ENCODE results near the gene ARHGAP4.

- TF ChIP-seq CTCF (IDR thresholded peaks at IDR 0.05; ENCODE audit: extremely low read depth in 1 of 2, insufficient read depth in 1 of 2, low read depth in 1 of 2, low read length in 2 of 2): no peak
- TF ChIP-seq MYC (IDR thresholded peaks at IDR 0.05; ENCODE audit: low read depth, low read length): no peak
- TF ChIP-seq EZH2 (IDR thresholded peaks at IDR 0.05; ENCODE audit: borderline replicate concordance, low read depth, low read length, severe bottlenecking): no peak
- no peak for TF ChIP-seq POLR2A (IDR thresholded peaks at IDR 0.05; ENCODE audit: low read depth, low read length)
- TF ChIP-seq POLR2AphosphoS5 (IDR thresholded peaks at IDR 0.05; ENCODE audit: insufficient read depth, low read depth, low read length): no peak
- TF ChIP-seq GATA2 (IDR thresholded peaks at IDR 0.05; ENCODE audit: insufficient read depth, insufficient read length, low read depth, low read length): no peak
- no peak for TF ChIP-seq MAX (IDR thresholded peaks at IDR 0.05; ENCODE audit: insufficient read depth, insufficient read length)
- TF ChIP-seq JUN (IDR thresholded peaks at IDR 0.05; ENCODE audit: borderline replicate concordance, insufficient read depth, insufficient read length, low read depth): no peak
- no peak for TF ChIP-seq FOS (IDR thresholded peaks at IDR 0.05; ENCODE audit: borderline replicate concordance, insufficient read depth, low read length)
Measured at GRCh38 chrX:153917869-153918268, 8.2 kb downstream of the ARHGAP4 start.

Data from endothelial cell of umbilical vein (primary cell).